CD1c-positive myeloid dendritic cell (primary cell): ENCODE data around the gene COL8A2.
A peak's percentile ranks its signal among the peaks of the same experiment; 100 is the strongest.

Experiments used
- DNase-seq: peaks from one replicate; pipeline ENCODE4 v3.0.0-alpha.2; 2016; ENCODE audit errors: extremely low spot score

Gene COL8A2

DNA sequence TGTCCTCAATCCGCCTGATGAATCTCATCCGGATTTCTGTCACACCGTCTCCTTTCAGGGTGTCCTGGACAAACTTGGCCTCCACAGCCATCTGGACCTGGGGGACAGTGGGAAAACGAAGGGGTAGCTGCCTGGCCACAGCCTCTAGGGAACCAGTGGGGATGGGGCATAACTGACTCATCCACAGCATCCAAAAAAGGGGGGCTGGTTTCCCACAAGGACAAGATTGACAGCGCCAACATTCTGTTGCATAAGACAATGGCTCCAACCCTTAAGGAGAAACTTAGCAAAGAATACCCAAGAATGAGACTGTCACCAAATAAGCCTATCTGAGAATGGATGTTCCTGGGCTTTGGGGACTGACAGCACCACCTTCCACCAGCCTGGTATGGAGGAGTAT, 12.2 kb upstream of the COL8A2 start:
- no peak for DNase-seq

DNA sequence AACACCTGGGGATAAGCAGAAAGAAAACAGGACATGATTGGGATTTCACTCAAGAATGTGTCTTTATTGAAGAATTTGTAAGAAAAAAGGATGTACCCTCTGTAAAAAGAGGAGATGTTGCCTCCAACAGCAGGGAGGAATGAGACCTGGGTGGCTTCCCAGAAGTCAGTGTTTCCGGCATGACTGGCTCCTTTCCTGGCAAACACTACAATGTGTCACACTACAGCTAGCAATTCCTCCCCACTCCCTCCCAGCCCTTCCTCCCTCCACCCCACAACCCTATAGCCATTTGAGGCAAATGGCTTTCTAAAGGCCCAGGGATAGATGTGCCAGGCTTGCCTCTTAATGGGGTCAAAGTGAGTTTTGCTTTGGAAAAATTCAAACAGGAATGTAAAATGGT, 11.5 kb upstream of the COL8A2 start:
- DNase-seq, result no peak

DNA sequence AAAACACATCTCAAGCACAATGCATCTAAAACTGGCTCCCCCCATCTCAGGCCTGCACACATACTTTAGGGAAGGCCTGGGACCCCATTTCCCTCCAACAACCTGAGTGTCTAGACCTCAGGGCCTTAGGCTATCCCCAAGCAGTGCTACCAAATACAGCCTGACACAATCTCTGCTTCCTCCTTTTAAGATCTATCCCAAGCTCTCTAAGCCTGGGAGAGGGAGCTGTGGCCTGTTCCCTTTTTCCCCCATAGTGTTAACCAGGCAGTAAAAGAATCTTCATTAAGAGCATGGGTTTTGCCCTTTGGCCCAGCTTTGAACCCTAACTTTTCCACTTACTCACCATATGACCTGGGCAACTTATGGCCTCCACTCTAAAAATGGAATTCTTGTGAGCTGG, 10.8 kb upstream of the COL8A2 start:
- DNase-seq, result peak; percentile 31

DNA sequence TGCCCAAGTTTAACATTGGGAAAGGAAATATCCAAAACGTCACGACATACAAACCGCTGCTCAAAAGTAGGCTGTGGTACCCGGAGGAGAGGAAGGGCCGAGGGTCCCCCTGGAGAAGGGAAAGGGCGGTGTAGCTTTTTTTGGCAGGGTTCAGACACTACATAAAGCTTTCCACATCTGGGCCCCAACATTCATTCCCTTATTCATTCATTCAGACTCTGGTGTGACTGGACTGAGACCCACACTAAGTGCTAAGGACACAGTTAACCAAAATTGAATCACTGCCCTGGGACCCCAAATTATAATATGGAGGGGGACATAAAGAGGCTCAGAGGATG, 10.3 kb upstream of the COL8A2 start:
- no peak for DNase-seq

DNA sequence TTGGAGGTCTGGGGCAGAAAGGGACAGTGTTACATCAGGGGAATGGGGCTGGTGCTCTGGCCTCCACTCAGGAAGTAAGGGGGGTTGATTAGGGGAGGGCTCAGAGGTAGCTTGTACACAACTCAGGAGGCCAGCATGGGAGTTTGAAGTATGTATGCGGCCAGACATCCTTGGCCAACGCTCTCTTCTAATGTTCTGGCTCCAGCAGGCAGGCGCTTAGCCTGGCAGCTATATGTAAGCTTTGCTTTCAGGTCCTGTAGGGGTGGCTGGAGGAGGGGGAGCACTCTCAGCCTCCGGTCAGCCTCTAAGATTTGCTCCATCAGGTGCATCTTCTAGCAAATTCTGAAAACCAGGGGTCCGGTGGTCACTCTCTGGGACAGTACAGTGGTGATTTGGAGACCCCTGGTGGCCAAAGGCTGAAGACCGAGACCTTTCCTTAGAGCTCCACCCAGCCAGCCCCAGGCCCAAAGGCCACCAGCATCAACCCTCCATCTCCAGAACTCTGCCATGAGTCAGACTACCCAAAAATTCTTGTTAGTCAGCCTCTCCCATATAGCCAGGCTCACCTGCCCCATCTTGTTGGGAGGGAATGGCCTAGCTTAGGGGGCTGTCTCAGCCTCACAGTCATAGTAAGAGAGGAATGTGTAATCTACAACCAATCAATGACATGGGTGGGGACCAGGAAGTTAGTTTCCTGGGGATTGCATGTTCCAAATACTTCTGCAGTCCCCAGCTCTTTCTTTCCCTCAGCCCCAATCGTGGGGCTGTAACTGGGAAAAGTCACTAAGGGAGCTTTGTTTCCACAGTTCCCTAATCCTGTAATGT, 9.7 kb upstream of the COL8A2 start:
- peak; percentile 47 for DNase-seq

DNA sequence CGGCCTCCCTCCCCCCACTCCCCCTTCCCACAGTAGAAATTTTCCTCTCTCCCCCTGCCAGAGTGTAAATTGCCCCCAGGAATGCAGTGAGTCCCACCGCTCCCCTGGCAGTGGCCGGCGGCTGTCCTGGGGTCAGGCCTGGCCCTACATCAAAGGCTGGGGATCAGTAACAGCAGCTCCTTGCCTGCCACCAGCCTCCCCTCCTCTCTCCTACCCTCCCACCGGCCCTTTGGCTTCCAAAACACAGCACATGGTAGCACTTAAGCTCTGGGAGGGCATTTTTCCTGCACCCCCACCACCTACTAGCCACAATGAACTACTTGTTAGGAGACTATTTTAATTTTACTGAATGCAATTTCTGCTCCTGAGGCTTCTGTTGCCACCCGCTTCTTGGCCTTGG, 9.0 kb upstream of the COL8A2 start:
- DNase-seq, result no peak

DNA sequence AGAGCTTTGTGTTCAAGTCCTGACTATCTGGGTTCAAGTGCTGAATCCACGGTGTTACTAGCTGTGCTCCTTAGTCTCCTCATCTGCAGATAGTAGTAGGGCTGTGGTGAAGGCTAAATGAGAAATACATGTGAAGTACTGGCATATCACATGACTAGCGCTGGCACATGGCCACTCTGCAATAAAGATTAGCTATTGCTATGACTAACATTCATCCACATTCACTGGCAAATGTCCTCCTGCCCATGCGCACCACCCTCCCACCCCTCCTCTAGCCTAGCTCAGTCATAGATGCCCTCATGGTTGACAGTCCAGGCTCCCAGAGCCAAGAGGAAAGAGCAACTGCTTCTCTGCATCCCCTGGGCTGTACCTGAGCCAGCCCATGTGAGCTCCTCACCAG, 8.5 kb upstream of the COL8A2 start:
- DNase-seq, result peak; percentile 30

DNA sequence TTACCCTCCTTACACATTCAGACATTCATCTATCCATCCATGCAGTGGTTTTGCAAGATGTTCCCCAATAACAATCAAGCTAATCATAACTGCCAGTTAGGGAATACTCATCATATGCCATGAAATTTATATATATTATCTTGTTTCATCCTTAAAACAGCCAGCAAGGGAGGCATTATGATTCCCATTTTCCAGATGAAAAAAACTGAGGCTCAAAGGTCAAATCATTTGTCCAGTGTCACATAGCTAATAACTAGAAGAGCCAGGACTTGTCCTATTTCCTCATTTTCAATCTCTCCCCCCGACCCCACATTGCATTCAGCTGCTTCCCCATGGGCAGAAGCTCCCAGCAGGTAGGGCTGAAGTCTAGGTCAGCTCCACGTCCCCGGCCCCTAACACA, 7.0 kb upstream of the COL8A2 start:
- DNase-seq, result no peak

DNA sequence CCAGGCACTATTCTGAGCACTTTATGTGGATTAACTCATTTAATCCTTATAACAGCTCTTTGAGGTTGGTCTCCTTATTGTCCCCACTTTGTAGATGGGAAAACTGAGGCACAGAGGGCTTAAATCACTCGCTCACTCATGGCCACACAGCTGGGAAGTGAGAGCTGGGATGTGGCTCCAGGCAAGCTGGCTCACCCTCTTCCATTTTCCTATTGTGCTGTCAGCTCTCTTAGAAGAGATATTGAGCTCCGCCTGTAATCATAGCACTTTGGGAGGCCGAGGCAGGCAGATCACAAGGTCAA, 3.8 kb upstream of the COL8A2 start:
- DNase-seq, result no peak

DNA sequence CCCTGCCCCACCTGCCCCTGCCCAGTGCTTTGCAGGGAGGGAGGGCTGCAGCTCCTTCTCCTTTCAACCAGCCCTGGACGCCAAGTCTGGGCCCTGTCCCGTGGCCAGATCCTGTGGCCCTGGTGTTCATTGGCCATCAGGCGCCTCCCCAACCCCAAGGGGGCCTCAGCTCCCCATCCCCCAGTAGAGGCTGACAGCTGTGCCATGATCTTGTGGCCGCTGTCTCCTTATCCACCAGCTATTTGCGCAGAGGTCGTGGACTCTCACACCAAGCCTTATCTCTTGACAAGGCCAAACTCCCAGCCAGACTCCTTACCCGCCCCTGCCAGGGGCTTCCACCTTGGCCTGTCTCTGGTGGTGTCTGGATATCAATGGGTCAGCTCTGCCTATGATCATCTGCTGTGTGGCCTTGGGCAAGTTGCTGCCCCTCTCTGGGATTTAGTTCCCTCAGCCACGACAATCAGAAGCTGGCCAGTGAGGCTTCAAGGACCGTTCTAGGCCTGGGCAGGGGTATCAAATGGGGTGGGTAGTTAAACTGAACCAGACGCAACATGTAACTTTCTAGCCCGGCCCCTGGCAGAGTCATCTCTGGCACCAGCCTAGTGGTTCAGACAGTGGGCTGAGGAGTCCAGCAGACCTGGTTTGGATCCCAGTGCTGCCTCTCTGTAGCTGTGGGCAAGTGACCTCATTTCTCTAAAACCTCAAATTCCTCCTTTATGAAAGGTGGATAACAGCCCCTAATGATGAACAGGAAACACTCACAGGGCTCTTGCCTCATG, 3.3 kb upstream of the COL8A2 start:
- DNase-seq, result no peak

DNA sequence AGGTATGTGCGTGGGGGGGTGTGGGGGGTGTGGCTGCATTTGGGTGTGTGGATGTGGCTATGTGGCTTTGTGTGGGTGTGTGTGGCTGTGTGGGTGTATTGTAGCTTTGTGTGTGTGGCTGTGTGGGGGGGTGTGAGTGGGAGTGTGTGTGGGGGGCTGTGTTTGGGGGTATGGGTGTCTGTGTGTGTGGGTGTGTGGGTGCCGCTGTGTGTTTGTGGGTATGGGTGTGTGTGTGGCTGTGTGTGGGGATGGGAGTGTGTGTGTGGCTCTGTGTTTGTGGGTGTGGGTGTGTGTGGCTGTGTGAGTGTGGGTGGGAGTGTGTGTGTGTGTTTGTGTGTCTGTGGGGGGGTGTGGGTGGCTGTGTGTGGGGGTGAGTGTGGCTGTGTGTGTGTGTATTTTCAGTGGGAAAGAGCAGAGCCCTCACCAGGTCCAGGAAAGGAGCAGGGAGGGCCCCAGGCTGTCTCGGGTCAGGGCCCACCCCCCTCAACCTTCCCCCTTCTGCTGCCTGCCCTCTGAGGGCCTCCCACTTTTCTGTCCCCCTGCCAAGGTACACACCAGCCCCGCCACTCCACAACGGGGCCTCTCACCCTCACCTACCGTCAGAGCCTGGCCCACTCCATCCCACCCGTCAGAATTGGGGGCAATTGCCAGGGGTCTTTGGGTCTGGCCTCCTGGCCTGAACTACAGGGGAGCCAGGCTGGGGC, 1.9 kb upstream of the COL8A2 start:
- no peak for DNase-seq

DNA sequence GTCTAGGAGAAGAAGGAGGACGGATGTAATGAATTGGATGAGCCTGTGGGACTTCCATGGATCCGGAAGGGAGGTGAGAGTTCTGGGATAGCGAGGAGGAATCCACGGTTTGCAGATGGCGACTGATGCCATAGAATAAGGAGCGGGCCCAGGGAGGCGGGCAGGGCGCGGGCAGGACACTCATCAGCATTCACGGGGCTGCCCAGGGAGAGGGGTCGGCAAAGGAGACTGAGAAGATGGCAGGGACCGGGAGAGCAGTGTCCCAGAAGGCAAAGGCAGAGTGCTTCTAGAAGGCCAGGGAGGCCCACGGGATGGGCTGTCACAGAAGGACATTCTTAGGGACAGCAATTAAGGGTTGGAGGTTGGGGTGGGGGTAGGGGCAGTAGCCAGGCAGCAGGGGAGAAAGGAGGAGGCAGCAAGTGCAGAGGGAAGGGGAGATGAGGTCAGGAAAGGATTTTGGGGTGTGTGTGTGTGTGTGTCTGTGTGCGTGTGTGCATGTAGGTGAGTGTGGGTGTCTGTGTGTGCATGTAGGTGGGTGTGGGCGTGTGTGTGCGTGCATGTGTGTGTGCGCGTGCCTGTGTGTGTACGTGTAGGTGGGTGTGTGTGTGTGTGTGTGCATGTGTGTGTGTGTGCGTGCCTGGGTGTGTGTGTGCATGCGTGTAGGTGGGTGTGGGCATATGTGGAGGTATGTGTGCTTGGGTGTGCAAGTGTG, 1.1 kb upstream of the COL8A2 start:
- no peak for DNase-seq

DNA sequence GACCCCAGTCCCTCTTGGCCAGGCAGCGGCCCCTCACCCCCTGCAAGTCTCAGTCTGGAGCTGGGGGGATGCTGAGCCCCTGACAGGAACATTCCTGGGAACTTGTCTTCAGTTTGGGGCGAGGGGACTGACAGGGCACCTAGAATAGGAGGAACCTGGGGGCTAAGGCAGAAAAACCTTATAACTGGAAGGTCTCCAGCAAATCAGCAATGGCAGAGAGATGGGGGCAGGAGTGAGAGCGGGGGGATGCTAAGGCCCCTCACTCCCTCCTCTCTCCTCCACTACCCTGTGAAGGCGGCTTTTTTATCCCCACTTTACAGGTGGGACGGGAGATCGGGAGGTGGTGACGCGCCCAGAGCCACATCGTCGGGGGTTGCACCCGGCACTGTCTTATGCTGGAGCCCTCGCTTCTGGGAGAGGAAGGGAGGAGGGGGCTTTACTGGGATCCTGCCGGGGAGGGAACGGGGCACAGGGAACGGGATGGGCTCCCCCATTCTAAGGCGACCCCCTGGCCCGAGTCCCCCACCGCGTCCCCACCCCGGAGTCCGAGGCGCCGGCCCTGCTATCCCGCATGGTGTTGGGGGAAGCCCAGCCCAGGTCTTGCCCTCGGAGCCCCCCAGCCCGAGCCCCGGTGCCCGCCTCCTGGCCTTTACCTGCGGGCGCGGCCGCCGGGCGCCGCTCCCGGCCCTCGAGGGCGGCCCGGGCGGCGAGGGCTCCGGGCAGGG, 456 bp downstream of the COL8A2 start:
- DNase-seq, result no peak

DNA sequence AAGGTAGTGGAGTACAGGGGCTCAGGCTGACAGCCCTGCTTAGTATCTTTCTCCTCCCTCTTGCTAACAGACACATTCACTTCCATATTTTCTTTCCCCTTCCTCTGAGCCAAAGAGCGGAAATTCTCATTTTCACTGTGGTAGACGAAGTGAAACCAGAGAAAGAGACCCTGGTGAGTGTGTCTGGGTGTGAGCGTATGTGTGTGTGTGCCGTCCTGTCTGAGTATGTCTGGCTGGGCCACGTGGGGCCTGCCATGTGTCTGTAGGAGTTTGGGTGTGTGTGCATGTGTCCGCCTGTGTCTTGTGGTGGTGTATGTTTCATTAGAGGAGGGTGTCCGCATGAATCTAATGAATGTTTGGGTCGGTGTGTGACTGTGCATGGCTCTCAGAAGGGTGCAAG, 1.7 kb downstream of the COL8A2 start:
- peak; percentile 91 for DNase-seq

DNA sequence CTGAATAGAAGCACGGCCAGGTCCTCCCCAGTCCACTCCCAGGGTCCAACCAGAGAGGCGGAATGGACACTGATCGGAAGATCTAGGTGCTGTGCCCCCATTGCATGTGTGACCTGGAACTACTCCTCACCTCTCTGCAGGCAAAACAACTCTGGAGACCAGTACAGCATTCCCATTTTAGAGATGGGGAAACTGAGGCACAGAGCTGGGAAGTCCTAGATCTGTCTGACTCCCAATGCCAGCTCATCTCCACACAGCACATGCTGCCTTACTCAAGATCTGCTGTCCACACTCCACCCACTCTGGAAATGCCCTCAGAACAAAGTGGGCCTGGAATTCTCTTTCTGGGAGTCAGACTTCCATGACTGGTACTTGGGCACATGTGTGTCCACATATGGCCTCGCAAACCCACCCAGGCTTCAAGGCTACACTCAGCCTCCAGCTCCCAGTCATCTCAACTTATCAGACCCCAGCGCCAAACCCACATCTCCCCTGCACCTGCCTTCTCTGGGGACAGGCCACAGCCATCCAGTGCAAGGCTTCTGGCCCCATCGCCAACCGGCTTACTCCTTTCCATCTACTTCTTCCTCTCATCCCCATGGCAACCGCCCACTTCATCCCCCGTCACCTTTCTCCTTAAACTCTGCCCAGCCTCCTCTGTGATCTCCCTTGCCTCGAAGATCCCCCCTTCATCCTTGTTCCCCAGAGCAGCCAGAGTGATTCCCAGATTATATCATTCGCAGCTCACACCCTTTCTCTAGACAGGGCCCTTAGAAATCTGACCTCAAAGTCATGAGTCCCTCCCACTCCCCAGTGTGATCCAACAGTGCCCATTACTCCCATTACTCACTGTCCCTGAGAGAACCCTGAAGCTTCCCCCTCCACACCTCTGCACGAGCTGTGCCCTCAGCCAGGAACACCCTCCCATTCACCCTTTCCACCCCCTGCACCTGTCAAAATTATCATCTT, 2.7 kb downstream of the COL8A2 start:
- DNase-seq, result peak; percentile 59

DNA sequence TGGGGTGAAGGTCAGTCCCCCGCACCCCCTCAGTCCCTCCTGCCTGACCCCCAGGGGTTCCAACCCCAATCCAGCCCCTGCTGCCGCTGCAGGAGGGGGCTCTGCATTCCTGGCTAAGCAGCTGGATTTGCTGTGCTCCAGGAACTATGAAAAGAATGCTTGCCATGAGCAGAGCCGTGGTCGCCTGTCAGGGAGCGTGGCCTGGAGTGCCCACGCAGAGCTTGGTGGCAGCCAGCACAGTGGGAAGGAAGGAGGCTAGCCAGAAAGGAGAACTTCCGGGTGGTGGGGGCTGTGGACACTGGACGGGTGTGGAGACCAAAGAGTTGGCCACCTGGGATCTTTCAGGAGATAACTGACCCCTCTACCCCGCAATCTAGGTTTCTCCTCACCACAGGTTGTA, 5.6 kb downstream of the COL8A2 start:
- peak; percentile 68 for DNase-seq

DNA sequence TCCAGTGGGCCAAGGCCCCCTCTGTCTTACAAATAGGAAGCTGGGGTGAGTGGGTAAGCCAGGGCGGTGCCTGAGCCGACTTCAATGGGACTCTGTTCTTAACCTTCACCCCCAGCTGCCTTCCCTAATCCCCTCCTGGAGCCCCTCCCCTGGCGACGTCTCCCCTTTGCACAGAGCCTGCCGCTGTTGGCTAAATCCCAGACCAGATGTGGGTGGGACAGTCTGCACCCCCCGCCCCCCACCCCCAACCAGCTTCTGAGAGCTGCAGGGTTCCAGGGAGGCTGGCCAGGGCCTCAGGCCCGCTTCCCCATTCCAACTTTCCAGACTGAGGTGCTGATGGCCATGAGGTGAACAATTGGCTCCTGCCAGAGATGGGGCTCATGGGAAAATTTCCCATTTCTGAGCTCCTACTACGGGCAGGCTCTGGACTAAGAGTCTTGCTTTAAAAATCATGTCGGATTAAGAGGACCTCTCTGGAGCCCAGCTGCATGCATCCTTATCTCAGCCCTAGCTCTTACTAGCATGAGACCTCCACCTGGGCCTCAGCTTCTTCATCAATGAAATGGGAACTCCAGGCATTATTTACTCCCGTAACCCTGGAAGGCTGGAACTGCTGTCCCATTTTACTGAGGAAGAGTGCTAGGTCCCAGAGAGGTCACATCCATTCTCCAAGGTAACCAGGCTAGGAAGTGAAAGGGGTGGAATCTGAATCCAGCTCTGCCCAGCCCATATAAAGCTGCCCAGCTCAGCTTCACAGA, 6.4 kb downstream of the COL8A2 start:
- no peak for DNase-seq

DNA sequence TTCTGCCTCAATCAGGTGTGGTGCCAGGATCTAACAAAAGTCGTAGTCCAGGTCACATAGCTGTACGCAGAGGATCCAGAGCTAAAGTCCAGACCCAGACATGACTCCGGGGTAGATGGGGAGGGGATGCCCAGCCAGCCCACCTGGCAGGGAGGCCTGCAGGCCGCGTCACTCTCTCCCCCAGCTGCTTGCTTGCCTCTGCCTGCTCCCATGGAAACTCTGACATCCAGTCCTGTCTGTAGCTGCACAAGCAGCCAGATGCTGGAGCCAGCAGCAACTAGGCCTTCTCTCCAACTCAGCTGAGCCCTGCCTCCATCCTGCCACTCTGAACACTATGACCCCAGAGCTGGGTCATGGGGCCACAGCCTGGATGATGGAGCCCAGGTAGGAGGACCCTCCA, 8.1 kb downstream of the COL8A2 start:
- DNase-seq, result no peak

DNA sequence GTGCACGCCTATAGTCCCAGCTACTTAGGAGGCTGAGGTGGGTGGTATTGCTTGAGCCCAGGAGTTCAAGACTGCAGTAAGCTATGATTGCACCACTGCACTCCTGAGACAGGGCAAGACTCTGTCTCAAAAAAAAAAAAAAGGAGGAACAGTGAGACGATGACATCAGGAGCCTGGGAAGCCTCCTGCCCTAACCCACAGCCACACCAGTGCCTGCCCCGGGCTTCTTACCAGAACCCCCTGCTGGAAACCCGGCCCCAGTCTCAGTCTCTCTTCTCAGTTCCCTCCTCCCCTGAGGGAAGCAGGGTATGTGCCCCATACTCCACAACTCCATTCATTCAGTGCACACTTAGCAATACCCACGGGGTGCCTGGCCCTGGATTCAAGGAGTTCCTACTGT, 9.1 kb downstream of the COL8A2 start:
- DNase-seq, result peak; percentile 78

DNA sequence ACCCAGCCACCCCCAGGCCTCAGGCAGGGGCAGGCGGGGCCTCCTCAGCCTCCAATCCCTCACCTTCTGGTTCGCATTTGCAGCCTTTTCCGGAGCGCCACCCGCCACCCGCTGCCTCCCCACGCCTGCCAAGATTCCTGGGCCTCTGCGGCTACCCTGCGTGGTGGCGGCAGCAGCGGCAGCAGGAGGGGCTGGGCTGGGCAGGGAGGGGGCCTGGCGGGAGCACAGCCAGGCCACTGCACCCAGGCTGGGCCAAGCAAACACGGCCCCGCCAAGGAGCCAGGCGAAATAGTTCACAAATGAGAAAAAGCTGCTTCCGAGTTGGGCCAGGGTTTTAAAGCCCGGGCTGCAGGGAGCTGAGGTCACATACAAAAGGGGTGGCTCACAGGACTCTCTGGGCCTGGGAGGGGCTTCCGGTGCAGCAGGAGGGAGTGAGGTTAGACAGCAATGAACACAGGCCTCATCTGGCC, 9.8 kb downstream of the COL8A2 start:
- DNase-seq, result no peak
